GM12878 (cell line): ENCODE data around the gene NDUFC1. TPM values are rescaled to one million over a fixed set of nuclear protein-coding genes. Genes with fewer than 3 reads are reported as not detected.

Experiments used
- BACH1 ChIP-seq: fragments of 450-650 bp; IDR thresholded peaks from 2 replicates; pipeline ENCODE4 v1.6.1; 2017; ENCODE audit warnings: mild to moderate bottlenecking, borderline replicate concordance
- CBX5 ChIP-seq: sonication (generic); IDR thresholded peaks from 2 replicates; pipeline ENCODE4 v1.6.1; 2016; ENCODE audit warnings: low read depth, moderate library complexity, mild to moderate bottlenecking, inconsistent platforms
- CHD1 ChIP-seq: IDR thresholded peaks from 2 replicates; pipeline ENCODE4 v1.6.1; 2012; ENCODE audit warnings: low read depth, low read length, improper control_type of control experiment
- CREB1 ChIP-seq: IDR thresholded peaks from 2 replicates; pipeline ENCODE4 v1.6.1; 2012; ENCODE audit warnings: low read depth, mild to moderate bottlenecking, inconsistent platforms
- EED ChIP-seq: sonication (generic); IDR thresholded peaks from 2 replicates; pipeline ENCODE4 v1.6.1; 2016; ENCODE audit warnings: antibody characterized with exemption, low read depth
- GATAD2B ChIP-seq: fragments of 450-650 bp; conservative IDR thresholded peaks from 2 replicates; pipeline ENCODE4 v1.6.1; 2017; ENCODE audit warnings: low read depth, mild to moderate bottlenecking, moderate library complexity
- HDGF ChIP-seq: fragments of 450-650 bp; IDR thresholded peaks from 2 replicates; pipeline ENCODE4 v1.6.1; 2016; ENCODE audit warnings: antibody characterized with exemption
- IKZF2 ChIP-seq, 2 experiments: fragments of 450-650 bp; IDR thresholded peaks; 2 replicates each; pipeline ENCODE4 v1.6.1; 2017; ENCODE audit warnings: mild to moderate bottlenecking in 2 of 2, moderate library complexity in 2 of 2
- IRF3 ChIP-seq: fragments of 450-650 bp; IDR thresholded peaks from 2 replicates; pipeline ENCODE4 v1.6.1; 2014; ENCODE audit warnings: mild to moderate bottlenecking
- NR2F1 ChIP-seq: fragments of 450-650 bp; conservative IDR thresholded peaks from 2 replicates; pipeline ENCODE4 v1.6.1; 2017; ENCODE audit warnings: mild to moderate bottlenecking
- POU2F2 ChIP-seq: IDR thresholded peaks from 3 replicates; pipeline ENCODE4 v1.6.1; 2011; ENCODE audit warnings: low read depth, mild to moderate bottlenecking, low read length, borderline replicate concordance
- RAD51 ChIP-seq: fragments of 450-650 bp; IDR thresholded peaks from 2 replicates; pipeline ENCODE4 v1.6.1; 2016; ENCODE audit warnings: moderate library complexity, mild to moderate bottlenecking, inconsistent platforms
- RCOR1 ChIP-seq: conservative IDR thresholded peaks from 2 replicates; pipeline ENCODE4 v1.6.1; 2012; ENCODE audit warnings: low read depth, low read length, improper control_type of control experiment
- RELA ChIP-seq: fragments of 450-650 bp; IDR thresholded peaks from 2 replicates; pipeline ENCODE4 v1.8.0; 2014; ENCODE audit warnings: borderline replicate concordance; ENCODE audit not compliant: partially characterized antibody
- RELB ChIP-seq: fragments of 450-650 bp; IDR thresholded peaks from 2 replicates; pipeline ENCODE4 v1.6.1; 2017; ENCODE audit warnings: low read depth, mild to moderate bottlenecking, moderate library complexity
- REST ChIP-seq: IDR thresholded peaks from 2 replicates; pipeline ENCODE4 v1.6.1; 2012; ENCODE audit warnings: mild to moderate bottlenecking, low read depth, low read length
- RUNX3 ChIP-seq: IDR thresholded peaks from 2 replicates; pipeline ENCODE4 v1.6.1; 2012; ENCODE audit warnings: low read length, inconsistent platforms
- SMC3 ChIP-seq: IDR thresholded peaks from 2 replicates; pipeline ENCODE4 v1.6.1; 2011; ENCODE audit warnings: low read length, improper control_type of control experiment, borderline replicate concordance
- WRNIP1 ChIP-seq: IDR thresholded peaks from 2 replicates; pipeline ENCODE4 v1.6.1; 2011; ENCODE audit warnings: low read depth, low read length, improper control_type of control experiment, borderline replicate concordance
- ZNF274 ChIP-seq: IDR thresholded peaks from one replicate; pipeline ENCODE4 v1.8.0; 2011; ENCODE audit not compliant: insufficient read length, insufficient read depth
- ZNF687 ChIP-seq: fragments of 450-650 bp; IDR thresholded peaks from 2 replicates; pipeline ENCODE4 v1.6.1; 2017; ENCODE audit warnings: mild to moderate bottlenecking, moderate library complexity
- polyA plus RNA-seq, 11 experiments: library from polyadenylated mRNA; depleted of rRNA in 4 of 11; unstranded in 6 of 11; stranded (reverse) in 5 of 11; fragments of >200 nt; fragmentation: Nextera tagmentation in 4 of 11; fragmentation: Illumina TruSeq in 1 of 11; extraction: Ambion mirVana in 4 of 11; extraction: Trizol in 1 of 11; gene quantifications; 1 replicate in 1 of 11; 2 replicates in 10 of 11; pipeline versions ENCODE4 v1.2.1 to v1.2.3, GENCODE V29; 2011 to 2016; ENCODE audit warnings: inconsistent platforms in 2 of 11, missing spikeins in 2 of 11, low read depth in 1 of 11
- total RNA-seq, 4 experiments: library from RNA; depleted of rRNA in 3 of 4; stranded (reverse); fragments of >200 nt in 3 of 4; fragmentation: Illumina TruSeq in 1 of 4; extraction: Trizol in 1 of 4; gene quantifications; 2 replicates each; pipeline versions ENCODE4 v1.2.1 to v1.2.3, GENCODE V29; 2013 to 2021

The NDUFC1 gene
- total and polyA plus RNA-seq, 10 of the 15 experiments (the other 5 are each of a cell fraction or from before 2014, with no cell fraction given), result 25.5 to 242 (median 68.9) TPM

GRCh38 chr4:139295206-139295941 lies 6.9 kb downstream of the NDUFC1 start (continued):
- TF ChIP-seq GATAD2B (no peak; the same call in none of the 2 replicates), EED (peak; percentile 48; the same call in 1 of the 2 replicates), ZNF687 (no peak; the same call in 1 of the 2 replicates), IKZF2 (IDR thresholded peaks at IDR 0.05) (peak; percentile 29 to 47; a peak in 2 of 4 replicates), RAD51 (no peak), IRF3 (0 out of 2 replicates have a peak, but pooled peaks have one; percentile 13), RELB (peak; percentile 73), CHD1 (no peak), CREB1 (peak; percentile 72), WRNIP1 (peak; percentile 44; the same call in 1 of the 2 replicates), RUNX3 (no peak), POU2F2 (peak; percentile 60; the same call in 2 of the 3 replicates), NR2F1 (peak; percentile 78), RELA (peak; percentile 19), ZNF274 (no peak), HDGF (peak; percentile 92; the same call in 1 of the 2 replicates), CBX5 (peak; percentile 40; the same call in 1 of the 2 replicates), REST (0 out of 2 replicates have a peak, but pooled peaks have one; percentile 40), BACH1 (peak; percentile 75), SMC3 (peak; percentile 76), RCOR1 (no peak)
